MM.1S (cell line): ENCODE measurements around the gene FRA10AC1.
A peak's percentile ranks its signal among the peaks of the same experiment; 100 is the strongest.

Experiments
- DNase-seq: peaks from one replicate; pipeline ENCODE4 v3.0.0-alpha.2; 2015
- H2AFZ ChIP-seq: fragments of 300-600 bp; sonication (generic); 2 replicates; pipeline ENCODE4 v1.6.0; 2016; ENCODE audit warnings: antibody characterized with exemption, low read length
- H3F3A ChIP-seq: fragments of 300-600 bp; sonication (generic); 2 replicates; pipeline ENCODE4 v1.6.1; 2016; ENCODE audit warnings: mild to moderate bottlenecking, antibody characterized with exemption, low read length, moderate library complexity, mixed read lengths; ENCODE audit not compliant: insufficient read depth
- H3K27ac ChIP-seq: fragments of 300-600 bp; sonication (generic); 2 replicates; pipeline ENCODE4 v1.5.1; 2016; ENCODE audit warnings: mild to moderate bottlenecking, low read length
- H3K27me3 ChIP-seq: fragments of 300-600 bp; sonication (generic); replicated peaks from 2 replicates; pipeline ENCODE4 v1.6.0; 2016; ENCODE audit warnings: low read length; ENCODE audit not compliant: insufficient read depth
- H3K36me3 ChIP-seq: fragments of 300-600 bp; sonication (generic); replicated peaks from 2 replicates; pipeline ENCODE4 v1.6.1; 2016; ENCODE audit warnings: mild to moderate bottlenecking, low read length, mixed read lengths; ENCODE audit not compliant: insufficient read depth
- H3K4me1 ChIP-seq: fragments of 300-600 bp; sonication (generic); 2 replicates; pipeline ENCODE4 v1.6.1; 2016; ENCODE audit warnings: low read length, mixed read lengths
- H3K4me2 ChIP-seq: fragments of 300-600 bp; sonication (generic); 2 replicates; pipeline ENCODE4 v1.6.0; 2016; ENCODE audit warnings: low read depth, low read length
- H3K4me3 ChIP-seq: fragments of 300-600 bp; sonication (generic); 2 replicates; pipeline ENCODE4 v1.5.1; 2016; ENCODE audit warnings: low read length, mixed read lengths
- H3K79me2 ChIP-seq: fragments of 300-600 bp; sonication (generic); 2 replicates; pipeline ENCODE4 v1.6.1; 2016; ENCODE audit warnings: mixed run types, low read length, mixed read lengths
- H3K9ac ChIP-seq: fragments of 300-600 bp; sonication (generic); 2 replicates; pipeline ENCODE4 v1.6.1; 2016; ENCODE audit warnings: low read length, mixed read lengths
- H3K9me2 ChIP-seq: fragments of 300-600 bp; sonication (generic); replicated peaks from 2 replicates; pipeline ENCODE4 v1.6.1; 2016; ENCODE audit warnings: mild to moderate bottlenecking, low read length, mixed read lengths; ENCODE audit not compliant: insufficient read depth
- H3K9me3 ChIP-seq: fragments of 300-600 bp; sonication (generic); replicated peaks from 2 replicates; pipeline ENCODE4 v1.6.1; 2016; ENCODE audit warnings: mild to moderate bottlenecking, low read length, mixed read lengths; ENCODE audit not compliant: insufficient read depth
- H4K20me1 ChIP-seq: fragments of 300-600 bp; sonication (generic); 2 replicates; pipeline ENCODE4 v1.6.1; 2016; ENCODE audit warnings: mild to moderate bottlenecking, low read length, moderate library complexity, mixed read lengths; ENCODE audit not compliant: insufficient read depth
- CTCF ChIP-seq: fragments of 300-600 bp; sonication (generic); IDR thresholded peaks from 2 replicates; pipeline ENCODE4 v1.5.1; 2016; ENCODE audit warnings: antibody characterized with exemption, low read length, mixed read lengths
- EZH2 ChIP-seq: fragments of 300-600 bp; sonication (generic); optimal IDR thresholded peaks from 2 replicates; pipeline ENCODE3; 2017; ENCODE audit warnings: low read depth, mild to moderate bottlenecking, antibody characterized with exemption, low read length, mixed read lengths
- EZH2phosphoT487 ChIP-seq: fragments of 300-600 bp; sonication (generic); IDR thresholded peaks from 2 replicates; pipeline ENCODE4 v1.6.1; 2018; ENCODE audit warnings: antibody characterized with exemption, low read length

FRA10AC1 gene

DNA sequence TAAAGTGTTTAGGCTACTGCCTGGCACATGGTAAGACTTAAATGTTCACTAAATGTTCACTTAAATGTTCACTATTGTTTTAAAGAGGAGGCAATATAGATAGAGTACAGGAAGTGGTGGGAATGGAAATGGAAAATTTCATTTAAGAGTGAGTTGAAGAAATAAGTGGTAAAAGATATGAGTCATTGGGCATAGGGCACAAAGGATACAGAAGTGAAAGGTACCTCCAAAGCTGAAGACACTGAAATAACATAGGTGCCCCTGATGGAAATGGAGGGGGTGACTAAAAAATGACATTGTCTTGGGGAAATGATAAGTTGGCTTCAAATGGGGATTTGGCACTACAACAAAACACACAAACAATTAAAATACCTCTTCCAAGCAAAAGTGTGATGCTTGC, 5.2 kb upstream of the FRA10AC1 start:
- Histone ChIP-seq H3K4me3 (no peak overlapping the region), H2AFZ (no peak overlapping the region), H3K27ac (no peak overlapping the region), H3F3A (no peaks in the 10 kb centered on the region), H3K79me2 (no peaks in the 10 kb centered on the region), H3K36me3 (no peaks in the 10 kb centered on the region), H3K9me2 (no peaks in the 10 kb centered on the region), H3K9ac (no peak overlapping the region), H4K20me1 (no peaks in the 10 kb centered on the region), H3K4me2 (no peak overlapping the region), H3K4me1 (no peaks in the 10 kb centered on the region), H3K9me3 (no peaks in the 10 kb centered on the region), H3K27me3 (no peaks in the 10 kb centered on the region)
- DNase-seq: no peak
- no peak for TF ChIP-seq CTCF
- TF ChIP-seq EZH2: no peak
- no peak for TF ChIP-seq EZH2phosphoT487

DNA sequence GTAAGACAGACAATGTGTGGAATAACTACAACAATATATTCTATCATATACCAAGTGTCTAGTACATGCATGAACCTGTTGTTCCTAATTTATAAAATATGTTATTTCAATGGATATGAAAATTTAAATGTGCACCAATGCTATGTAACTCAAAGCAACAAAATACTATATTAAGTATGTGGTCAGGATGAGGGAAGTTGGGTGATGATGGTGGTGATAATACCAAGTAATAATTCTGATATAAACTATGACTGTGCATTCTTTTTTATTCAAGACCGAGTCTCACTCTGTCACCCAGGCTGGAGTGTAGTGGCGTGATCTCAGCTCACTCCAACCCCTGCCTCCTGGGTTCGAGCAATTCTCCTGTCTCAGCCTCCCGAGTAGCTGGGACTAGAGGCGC, 2.1 kb upstream of the FRA10AC1 start:
- no peaks in the 10 kb centered on the region for H3K9me2 ChIP-seq

GRCh38 chr10:93703841-93704240, 1.4 kb upstream of the FRA10AC1 start:
- TF ChIP-seq EZH2phosphoT487: no peak
- no peak for TF ChIP-seq CTCF
- no peak for TF ChIP-seq EZH2
- Histone ChIP-seq H3K27ac (no peak overlapping the region), H3K9ac (no peak overlapping the region), H3K4me3 (no peak overlapping the region), H3F3A (peaks cover 7% of the 10 kb centered on the region), H2AFZ (peak overlapping the region; percentile 72), H3K79me2 (0 out of 2 replicates have a peak, but pooled peaks cover 7% of the 10 kb centered on the region), H3K36me3 (0 out of 2 replicates have a peak, but pooled peaks cover 3% of the 10 kb centered on the region), H3K9me3 (no peaks in the 10 kb centered on the region), H3K4me1 (no peaks in the 10 kb centered on the region), H3K27me3 (no peaks in the 10 kb centered on the region), H3K4me2 (no peak overlapping the region), H3K9me2 (no peaks in the 10 kb centered on the region), H4K20me1 (no peaks in the 10 kb centered on the region)
- no peak for DNase-seq

More for the DNA sequence above, 2.1 kb upstream of the FRA10AC1 start:
- H2AFZ ChIP-seq: no peak overlapping the region
- H3K9ac ChIP-seq: no peak overlapping the region
- TF ChIP-seq EZH2 (no peak), EZH2phosphoT487 (no peak), CTCF (no peak)
- no peak for DNase-seq
- no peaks in the 10 kb centered on the region for H3K27me3 ChIP-seq
- H3K9me3 ChIP-seq: no peaks in the 10 kb centered on the region
- 0 out of 2 replicates have a peak, but pooled peaks cover 7% of the 10 kb centered on the region for H3K79me2 ChIP-seq
- H3F3A ChIP-seq: peaks cover 7% of the 10 kb centered on the region
- no peaks in the 10 kb centered on the region for H4K20me1 ChIP-seq
- no peak overlapping the region for H3K27ac ChIP-seq
- no peaks in the 10 kb centered on the region for H3K4me1 ChIP-seq
- no peak overlapping the region for H3K4me3 ChIP-seq
- H3K4me2 ChIP-seq: no peak overlapping the region
- no peaks in the 10 kb centered on the region for H3K36me3 ChIP-seq
